GM18526 (cell line): Measurements from ENCODE around the gene FMO1.
A peak's percentile ranks its signal among the peaks of the same experiment; 100 is the strongest.

Source experiments
- POLR2A ChIP-seq: IDR thresholded peaks from 3 replicates; pipeline ENCODE4 v1.6.1; 2011; ENCODE audit not compliant: insufficient read length; ENCODE audit errors: extremely low read depth

Gene FMO1

DNA sequence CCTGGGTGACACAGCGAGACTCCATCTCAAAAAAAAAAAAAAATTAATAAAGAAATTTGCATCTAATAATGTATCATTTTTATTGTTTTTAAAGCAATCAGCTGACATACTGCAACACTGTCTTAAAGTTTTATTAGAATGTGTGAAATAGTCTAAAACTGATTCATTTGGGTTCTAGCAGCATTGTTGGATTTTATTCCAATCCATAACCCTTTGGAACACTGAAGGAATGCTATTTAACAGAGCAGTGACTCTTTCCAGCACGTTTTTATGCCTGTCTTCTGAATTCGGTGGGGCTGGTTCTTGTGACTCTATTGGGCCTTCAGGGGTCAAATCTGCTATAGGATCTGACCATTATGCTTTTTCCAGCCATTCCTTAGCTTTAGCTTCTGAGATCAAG, 47.5 kb downstream of the FMO1 start:
- no peak for TF ChIP-seq POLR2A

DNA sequence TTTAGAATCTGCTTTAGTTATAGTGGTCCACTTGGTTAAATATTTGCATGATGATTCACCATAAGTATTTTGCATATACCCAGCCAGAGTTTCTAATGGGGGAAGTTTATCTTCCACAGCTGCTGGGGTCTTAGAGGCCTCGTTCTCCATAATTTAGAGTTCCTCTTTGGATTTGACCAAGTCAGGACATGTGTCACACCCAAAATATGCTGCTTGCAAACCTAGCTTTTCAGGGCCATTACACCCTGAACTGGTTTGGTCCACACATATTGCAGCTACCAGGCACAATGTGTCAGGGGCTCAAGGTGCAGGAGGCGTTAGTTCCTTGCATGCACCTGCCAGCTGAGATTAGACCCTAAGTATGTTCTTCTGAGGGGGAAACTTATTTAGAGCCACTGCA, 48.6 kb downstream of the FMO1 start:
- no peak for TF ChIP-seq POLR2A

DNA sequence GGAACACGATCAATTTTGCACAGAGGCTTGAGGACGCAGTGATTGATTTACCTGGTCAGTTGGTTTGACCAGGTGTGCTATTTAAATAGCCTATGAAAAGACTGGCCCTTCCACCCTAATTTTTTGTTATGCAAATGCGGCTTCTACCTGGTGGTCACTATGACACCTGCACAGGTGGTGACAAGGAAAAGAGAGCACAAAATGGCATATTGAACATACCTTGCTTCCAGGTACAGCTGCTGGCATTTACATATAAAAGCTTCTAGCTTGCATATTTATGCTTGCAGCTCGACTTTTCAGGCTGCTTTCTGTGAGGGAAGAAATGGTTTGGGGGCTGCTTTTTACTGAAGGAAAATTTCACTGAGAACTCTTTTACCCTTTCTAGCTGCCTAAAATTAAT, 50.4 kb downstream of the FMO1 start:
- no peak for TF ChIP-seq POLR2A

DNA sequence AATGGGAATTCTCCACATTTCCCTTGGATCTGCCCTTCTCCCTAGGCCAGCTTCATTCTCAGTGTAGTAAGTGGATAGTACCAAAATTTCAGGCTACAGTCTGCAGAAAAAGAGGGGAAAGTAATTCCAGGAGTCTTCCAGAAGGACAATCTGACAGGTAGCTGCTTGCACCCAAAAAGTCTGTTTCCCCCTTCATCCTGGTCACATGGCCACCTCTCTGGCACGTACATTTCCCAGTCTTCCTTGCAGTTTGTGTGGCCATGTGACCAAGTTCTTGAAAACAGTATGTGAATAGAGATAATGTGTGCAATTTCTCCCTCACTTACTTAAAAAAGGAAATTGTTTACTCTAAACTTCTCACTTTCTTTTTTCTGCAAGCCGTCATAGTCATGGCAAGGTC, 51.0 kb downstream of the FMO1 start:
- TF ChIP-seq POLR2A: no peak

DNA sequence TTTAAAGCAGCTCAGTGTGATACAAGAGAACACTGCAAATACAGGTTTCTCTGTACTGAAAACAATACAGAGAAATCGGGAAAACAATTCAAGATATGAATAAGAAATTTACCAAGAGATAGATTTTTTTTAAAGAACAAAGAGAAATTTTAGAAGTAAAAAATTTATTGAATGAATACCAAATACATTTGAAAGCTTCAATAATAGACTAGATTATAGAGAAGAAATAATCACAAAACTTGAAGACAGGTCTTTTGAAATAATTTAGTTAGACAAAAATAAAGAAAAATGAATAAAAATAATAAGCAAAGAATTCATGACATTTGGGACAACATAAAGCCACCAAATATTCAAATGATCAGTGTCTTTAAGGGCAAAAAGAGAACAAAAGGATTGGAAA, 52.1 kb downstream of the FMO1 start:
- no peak for TF ChIP-seq POLR2A

DNA sequence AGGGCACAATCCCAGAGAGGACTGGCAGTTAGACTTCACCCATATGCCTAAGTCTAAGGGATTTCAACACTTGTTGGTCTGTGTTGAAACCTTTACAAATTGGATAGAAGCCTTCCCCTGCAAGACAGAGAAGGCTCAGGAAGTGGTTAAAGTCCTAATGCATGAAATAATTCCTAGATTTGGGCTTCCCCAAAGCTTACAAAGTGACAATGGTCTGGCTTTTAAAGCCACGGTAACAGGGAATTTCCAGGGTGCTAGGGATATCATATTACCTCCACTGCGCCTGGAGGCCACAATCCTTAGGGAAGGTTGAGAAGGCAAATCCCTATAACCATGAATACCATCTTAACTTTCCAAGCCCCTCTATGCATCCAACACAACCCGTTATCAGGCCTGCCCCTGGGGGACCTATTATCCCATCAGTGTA, 62.4 kb downstream of the FMO1 start:
- TF ChIP-seq POLR2A: no peak

DNA sequence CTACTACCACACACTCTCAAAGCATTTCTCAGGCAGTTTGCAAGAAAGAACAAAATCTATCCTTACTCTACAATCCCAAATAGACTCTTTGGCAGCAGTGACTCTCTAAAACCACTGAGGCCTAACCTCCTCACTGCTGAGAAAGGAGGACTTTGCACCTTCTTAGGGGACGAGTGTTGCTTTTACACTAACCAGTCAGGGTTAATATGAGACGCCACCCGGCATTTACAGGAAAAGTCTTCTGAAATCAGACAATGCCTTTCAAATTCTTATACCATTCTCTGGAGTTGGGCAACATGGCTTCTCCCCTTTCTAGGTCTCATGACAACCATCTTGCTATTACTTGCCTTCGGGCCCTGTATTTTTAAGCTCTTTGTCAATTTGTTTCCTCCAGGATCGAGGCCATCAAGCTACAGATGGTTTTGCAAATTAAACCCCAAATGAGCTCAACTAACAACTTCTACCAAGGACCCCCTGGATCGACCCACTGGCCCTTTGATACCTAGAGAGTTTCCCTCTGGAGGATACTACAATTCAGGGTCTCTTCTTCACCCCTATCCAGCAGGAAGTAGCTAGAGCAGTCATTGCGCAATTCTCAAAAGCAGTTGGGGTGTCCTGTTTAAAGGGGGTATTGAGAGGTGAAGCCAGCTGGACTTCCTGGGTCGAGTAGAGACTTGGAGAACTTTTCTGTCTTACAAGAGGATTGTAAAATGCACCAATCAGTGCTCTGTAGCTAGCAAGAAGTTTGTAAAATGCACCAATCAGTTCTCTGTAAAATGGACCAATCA, 63.7 kb downstream of the FMO1 start:
- no peak for TF ChIP-seq POLR2A

DNA sequence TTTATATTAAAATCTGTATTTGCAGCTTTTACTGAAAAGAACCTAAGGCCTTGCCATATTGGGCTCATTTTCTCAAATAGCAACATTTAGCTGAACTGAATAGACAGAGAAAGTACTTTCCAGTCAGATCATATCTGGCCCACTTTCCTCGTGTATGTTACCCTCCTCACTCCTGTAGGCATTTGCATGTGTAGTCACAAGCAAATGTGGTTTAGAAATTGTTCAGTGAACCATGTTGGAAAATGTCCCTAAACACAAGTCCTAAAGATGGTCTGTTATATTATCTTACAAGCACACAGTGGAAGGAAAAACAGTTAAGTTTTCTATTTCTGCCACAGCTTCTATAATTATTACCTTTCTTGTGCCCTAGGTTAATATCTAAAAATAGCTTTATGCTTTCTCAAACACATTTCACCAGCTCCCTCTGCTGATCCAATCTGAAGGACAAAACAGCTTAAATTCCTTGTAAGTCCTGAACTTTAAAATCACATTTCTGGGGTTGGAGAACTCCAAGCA, 65.1 kb downstream of the FMO1 start:
- no peak for TF ChIP-seq POLR2A

DNA sequence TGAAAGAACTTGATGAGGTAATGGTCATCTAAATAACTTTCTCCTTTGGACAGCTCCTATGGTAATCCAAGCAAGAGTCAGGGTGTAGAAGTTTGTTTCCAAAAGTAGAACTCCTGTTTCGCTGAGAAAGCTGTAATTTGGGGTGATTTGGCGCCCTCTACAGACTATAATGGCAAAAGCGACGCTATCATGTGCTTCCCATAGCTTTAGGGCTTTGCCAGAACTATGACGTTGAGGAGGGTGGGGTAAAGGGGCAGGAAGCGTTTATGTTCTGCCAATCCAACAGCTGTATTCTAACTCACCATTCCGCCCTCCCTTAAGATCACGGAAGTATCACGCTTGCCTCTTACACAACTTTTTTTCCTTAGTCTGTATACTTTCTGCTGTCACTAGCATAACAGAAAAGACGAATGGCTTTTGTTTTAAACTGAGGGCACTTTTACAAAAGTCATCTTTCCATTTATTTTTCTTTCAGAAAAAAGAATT, 65.6 kb downstream of the FMO1 start, which contains the start of gene FMO4:
Gene FMO4 (plus strand): TSS at position 349 of the 486 bp plus-strand sequence. CDS start 5,643 bp downstream, outside the sequence.
- peak; percentile 37 for TF ChIP-seq POLR2A

DNA sequence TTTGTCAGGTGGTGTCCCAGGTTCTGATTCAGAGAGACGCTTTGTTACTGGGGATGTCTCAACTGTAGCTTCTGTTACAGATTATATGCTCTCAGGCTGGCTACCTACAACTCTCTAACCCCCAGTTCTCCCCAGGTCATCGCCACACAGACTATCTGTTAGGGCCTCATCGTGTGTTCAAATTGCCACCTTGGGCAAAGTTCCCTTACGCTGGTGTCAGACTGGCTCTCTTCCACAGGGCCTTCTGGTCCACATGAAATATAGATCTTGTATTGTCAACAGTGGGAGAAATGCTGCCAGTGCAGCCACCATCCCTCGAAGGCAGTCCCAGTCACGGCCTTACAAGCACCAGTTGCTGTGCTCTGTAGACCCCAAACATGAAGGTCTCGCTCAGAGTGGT, 81.0 kb downstream of the FMO1 start:
- no peak for TF ChIP-seq POLR2A

DNA sequence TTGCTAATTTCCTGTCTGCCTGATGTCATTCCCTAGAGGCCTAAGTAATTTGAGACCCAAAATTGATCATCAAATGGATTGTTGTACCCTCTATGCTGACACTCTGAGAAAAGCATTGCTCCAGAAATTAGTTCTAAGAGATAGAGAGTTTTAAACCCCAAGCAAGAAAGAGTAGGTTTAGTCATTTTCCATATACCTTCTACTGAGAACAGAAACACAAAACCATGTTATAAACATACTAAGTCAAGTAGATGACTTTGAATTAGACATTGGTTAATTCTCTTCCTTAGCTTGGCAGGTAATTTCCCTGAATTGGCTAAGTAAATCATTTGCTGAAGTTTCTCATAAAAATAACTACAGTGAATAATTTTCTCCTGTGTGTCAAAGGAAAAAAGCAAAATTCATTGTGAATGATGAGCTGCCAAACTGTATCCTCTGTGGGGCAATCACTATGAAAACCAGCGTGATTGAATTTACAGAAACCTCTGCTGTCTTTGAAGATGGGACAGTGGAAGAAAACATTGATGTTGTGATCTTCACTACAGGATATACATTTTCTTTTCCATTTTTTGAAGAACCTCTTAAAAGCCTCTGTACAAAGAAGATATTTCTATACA, 85.8 kb downstream of the FMO1 start:
- no peak for TF ChIP-seq POLR2A
